HG02870 (cell line): ENCODE measurements around the gene OR51A2.
"Not testable (repeated sequence)": the region's sequence is repeated elsewhere in the genome, so short reads cannot be mapped to it uniquely, and the experiment has no call there.

Experiments
- ATAC-seq: cut with Tn5 transposase; IDR thresholded peaks from one replicate; pipeline ENCODE4 v1.9.1; 2021; ENCODE audit warnings: mild to moderate bottlenecking, moderate library complexity; ENCODE audit not compliant: unreplicated experiment

OR51A2 gene, protein sequence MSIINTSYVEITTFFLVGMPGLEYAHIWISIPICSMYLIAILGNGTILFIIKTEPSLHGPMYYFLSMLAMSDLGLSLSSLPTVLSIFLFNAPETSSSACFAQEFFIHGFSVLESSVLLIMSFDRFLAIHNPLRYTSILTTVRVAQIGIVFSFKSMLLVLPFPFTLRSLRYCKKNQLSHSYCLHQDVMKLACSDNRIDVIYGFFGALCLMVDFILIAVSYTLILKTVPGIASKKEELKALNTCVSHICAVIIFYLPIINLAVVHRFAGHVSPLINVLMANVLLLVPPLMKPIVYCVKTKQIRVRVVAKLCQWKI

GRCh38 chr11:4955613-4956012, at the start of gene OR51A2:
OR51A2 (minus strand) TSS chr11:4955713; CDS start chr11:4955713, 0 bp downstream.
- ATAC-seq, result not testable (repeated sequence)

- no peak for ATAC-seq
Measured at GRCh38 chr11:5004424-5005274, 49.1 kb upstream of the OR51A2 start.

GRCh38 chr11:4994551-4994950, 39.0 kb upstream of the OR51A2 start, which contains the start of gene OR51L1:
OR51L1 (plus strand) TSS chr11:4994851; CDS start chr11:4998983, 4,132 bp downstream.
- no peak for ATAC-seq

GRCh38 chr11:4991060-4991459, 35.5 kb upstream of the OR51A2 start:
- ATAC-seq, result no peak

- no peak for ATAC-seq
Measured at GRCh38 chr11:4983841-4984240, 28.3 kb upstream of the OR51A2 start.

DNA sequence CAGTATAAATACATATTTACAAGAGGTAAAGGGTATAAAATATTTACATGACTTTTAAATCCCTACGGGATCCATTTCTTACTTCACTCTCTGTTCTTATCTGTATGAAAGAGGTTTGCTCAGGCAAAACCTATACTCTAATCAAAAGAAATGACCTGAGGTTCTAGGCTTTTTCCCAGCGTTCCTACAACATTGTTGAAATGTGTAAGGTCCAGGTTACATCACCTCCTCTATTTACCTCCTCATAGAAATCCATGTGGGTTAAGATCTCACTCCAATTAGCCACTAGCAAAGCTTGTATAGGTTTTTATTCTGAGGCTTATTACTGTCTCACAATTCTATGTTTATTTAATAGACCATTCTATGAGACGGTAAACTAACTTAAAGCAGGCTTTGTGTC, 27.2 kb upstream of the OR51A2 start:
- no peak for ATAC-seq

DNA sequence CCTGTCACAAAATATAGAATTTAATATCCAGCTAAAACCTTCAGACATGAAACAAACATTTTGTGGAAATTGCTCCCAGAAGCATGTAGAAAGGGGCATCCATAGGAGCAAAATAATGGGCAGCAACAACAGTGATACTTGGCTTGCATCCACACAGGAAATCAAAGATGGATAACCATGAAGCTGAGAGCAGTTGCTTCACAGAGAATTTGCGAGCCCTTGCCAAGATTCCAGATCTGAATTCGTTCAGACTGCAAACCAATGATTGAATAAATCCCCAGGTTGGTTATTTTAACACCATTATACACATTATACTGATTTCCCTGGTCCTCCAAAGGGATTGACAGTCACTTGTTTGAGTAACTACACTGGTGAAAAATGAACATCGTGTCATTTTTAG, 23.5 kb upstream of the OR51A2 start:
- no peak for ATAC-seq

GRCh38 chr11:4975436-4975835, 19.9 kb upstream of the OR51A2 start:
- ATAC-seq, result no peak

DNA sequence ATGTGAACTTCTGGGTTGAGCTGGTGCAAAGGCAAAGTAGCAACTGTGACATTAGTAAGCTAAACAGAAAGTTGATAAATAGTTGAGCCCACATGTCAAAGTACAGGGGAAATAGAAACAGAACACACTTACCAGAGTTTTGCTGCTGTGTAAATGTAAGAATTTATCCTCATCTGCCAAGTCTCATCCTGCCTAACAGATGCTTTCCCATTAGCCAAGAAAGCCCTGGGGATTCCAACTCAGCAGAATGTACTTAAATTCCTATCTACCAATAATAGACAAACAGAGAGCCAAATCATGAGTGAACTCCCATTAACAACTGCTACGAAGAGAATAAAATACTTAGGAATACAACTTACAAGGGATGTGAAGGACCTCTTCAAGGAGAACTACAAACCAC, 7.3 kb upstream of the OR51A2 start:
- ATAC-seq, result no peak

- no peak for ATAC-seq
Measured at GRCh38 chr11:4960877-4961276, 5.4 kb upstream of the OR51A2 start.

DNA sequence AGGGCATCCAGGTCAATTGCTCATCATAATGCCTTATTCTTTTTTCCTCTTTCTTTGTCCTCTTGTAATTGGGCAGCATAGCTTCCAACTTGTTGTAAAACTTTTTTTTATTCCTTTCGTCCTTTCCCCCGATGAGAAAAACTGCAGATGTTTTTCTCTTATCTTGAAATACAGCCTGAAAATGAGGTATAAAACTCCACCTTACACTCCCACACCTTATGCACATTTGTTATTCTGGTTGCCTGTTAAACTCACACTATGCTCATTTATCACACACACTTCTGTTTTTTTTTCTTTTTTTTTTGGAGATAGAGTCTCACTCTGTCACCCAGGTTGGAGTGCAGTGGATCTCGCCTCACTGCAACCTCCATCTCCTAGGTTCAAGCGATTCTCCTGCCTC, 1.9 kb upstream of the OR51A2 start:
- no peak for ATAC-seq

DNA sequence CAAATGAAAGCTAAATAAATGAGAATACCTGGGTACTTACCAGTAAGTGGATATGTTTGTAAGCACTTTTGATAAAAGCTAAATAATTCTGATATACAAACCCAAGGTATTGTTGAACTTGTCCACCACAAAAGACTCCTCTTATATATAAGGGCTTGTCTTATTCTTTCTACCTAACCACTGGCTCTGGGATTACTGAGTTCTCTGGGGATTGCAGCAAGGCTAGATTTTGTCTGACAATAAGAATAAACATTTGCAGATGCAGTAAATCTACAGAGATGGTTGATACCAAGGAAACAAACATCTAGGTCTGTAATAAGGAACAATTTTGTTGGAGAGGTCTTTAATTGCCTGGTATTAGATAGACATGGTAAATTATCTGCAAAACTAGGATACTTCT, 8.0 kb downstream of the OR51A2 start, which contains the start of gene OR51A4:
OR51A4 (minus strand) TSS at position 101 of the 400 bp plus-strand sequence. CDS start 505 bp downstream, outside the sequence.
- no peak for ATAC-seq

DNA sequence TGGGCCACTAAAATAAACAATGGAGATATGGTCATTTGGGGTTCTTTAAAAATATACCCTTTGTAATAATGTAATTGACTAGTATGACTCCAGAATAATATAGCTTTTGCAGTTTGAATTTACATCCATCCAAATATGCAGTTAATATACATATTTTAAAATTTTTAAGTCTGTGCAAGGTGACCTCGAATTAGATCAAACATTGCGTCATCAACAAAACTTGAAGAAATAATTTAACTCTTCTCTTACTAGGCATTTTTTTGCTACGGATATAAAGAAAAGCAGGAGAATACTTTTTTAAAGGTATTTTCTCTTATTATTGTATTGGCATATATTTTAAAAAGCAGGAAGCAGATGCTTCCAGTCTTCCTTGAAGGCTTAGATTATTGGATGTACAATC, 18.8 kb downstream of the OR51A2 start:
- ATAC-seq, result no peak

DNA sequence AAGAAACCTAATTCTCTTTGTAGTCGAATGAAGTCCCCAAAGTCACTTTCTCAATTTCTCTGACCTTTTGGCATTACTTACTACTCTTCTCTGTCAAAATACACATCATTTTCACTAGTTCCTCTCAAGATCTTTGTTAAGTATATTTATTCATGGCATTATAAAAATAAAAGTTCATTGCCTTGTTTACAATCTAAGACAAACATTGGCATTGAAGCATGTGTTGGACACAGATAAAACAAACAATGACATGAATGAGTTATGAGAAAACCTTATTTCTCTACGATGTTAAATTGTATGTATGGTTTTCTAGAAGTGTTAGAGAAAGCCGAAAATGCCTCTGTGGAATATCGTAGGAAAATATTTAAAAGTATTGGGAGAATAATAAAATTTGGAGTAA, 22.8 kb downstream of the OR51A2 start:
- no peak for ATAC-seq

GRCh38 chr11:4926608-4927007, 28.9 kb downstream of the OR51A2 start:
- no peak for ATAC-seq

GRCh38 chr11:4924239-4924638, 31.3 kb downstream of the OR51A2 start, which contains the start of gene OR51G1:
OR51G1 (minus strand) TSS chr11:4924339; CDS start chr11:4924339, 0 bp downstream.
- ATAC-seq, result no peak

DNA sequence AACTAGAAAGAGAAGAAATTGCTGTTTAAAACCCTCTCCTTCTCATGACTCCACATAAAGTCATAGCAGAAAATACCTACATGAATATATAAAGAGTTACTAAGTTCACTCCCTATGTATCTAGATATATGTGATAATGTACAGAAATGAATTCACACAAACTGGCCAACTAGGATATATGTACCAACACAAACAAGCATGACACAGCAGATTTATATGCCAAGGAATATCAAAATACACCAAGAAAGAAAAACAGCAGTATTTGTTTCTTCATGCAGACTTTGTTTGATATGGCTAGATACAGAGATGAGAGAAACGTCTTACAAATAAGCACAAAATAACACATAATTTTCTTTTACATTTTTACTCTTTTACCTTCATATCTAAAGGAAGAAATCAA, 33.2 kb downstream of the OR51A2 start:
- no peak for ATAC-seq

- no peak for ATAC-seq
Measured at GRCh38 chr11:4921796-4922195, 33.7 kb downstream of the OR51A2 start.

DNA sequence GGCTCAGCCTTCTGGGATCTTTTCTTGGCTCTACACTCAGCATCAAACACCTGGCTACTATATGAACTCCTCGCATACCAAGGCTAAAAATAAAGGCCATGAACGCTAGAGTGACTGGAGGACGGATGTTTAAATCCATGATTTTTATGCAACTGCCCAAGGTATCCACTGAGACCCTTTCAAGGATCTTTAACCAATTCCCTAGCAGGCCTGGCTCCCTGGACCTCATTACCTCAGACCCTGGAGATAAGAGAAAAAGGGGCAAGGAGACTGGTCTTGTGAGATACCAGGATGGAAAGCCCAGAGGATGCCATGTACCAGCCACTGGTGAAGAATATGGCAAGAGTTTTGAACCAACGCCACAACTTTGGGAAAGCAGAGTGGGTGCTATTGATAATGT, 36.3 kb downstream of the OR51A2 start, which contains the start of gene OR51G2:
OR51G2 (minus strand) TSS at position 101 of the 400 bp plus-strand sequence. CDS start 3,687 bp downstream, outside the sequence.
- no peak for ATAC-seq

DNA sequence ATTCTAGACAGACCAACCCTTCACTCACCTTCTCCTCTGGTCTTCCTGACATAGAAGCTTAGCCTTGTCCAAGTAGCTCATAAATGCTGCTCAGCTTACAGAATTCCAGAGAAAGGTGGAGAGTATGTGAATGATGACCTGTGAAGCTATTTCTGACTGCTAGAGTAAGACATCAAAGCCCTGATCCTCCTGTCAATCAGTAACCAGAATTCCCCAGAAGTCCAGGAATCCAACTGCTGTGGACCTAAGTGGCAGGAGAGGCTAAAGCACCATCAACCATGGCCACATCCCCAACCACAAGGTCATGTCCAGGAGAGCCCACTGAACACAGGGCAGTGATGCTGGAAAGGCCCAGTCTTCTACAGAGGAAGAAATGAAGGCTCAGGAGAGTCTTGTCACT, 38.9 kb downstream of the OR51A2 start:
- ATAC-seq, result no peak
